ENCODE results near the gene MEI1. TPM values are rescaled to one million over a fixed set of nuclear protein-coding genes. Genes with fewer than 3 reads are reported as not detected.
"Not testable (repeated sequence)": the region's sequence is repeated elsewhere in the genome, so short reads cannot be mapped to it uniquely, and the experiment has no call there.

The MEI1 gene
- total RNA-seq, 1 donor = 0.27 TPM

DNA sequence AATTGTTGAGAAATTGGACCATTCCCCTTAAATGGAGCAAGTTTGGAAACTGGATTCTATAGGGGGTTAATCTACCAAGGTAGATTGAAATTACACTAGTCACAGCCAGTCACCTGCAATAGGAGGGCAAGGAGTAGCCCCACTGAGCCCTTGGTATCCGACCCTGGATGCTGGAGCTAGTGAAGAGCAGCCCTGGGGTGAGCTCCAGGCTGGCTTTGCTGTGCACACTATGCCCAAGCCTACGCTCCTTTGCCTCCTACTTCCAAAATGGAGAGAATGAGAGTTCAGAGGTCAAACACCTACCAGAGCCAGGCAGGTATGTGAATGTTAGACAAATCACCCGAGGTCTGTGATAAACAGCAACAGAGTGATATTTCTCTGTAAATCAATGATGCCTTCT lies 34.4 kb upstream of the MEI1 start:
- no peak overlapping the region for H3K4me3 ChIP-seq (ENCODE audit: low read depth, low read length)
- TF ChIP-seq, protein P1, sequence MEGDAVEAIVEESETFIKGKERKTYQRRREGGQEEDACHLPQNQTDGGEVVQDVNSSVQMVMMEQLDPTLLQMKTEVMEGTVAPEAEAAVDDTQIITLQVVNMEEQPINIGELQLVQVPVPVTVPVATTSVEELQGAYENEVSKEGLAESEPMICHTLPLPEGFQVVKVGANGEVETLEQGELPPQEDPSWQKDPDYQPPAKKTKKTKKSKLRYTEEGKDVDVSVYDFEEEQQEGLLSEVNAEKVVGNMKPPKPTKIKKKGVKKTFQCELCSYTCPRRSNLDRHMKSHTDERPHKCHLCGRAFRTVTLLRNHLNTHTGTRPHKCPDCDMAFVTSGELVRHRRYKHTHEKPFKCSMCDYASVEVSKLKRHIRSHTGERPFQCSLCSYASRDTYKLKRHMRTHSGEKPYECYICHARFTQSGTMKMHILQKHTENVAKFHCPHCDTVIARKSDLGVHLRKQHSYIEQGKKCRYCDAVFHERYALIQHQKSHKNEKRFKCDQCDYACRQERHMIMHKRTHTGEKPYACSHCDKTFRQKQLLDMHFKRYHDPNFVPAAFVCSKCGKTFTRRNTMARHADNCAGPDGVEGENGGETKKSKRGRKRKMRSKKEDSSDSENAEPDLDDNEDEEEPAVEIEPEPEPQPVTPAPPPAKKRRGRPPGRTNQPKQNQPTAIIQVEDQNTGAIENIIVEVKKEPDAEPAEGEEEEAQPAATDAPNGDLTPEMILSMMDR (IDR thresholded peaks at IDR 0.05; ENCODE audit: insufficient read depth, low read length) = no peak
- DNase-seq (ENCODE audit: low read depth) = no peak

GRCh38 chr22:41668971-41669911 lies 30.1 kb upstream of the MEI1 start:
- TF ChIP-seq, protein P1 (IDR thresholded peaks at IDR 0.05; ENCODE audit: insufficient read depth, low read length) = no peak
- DNase-seq (ENCODE audit: low read depth) = peak; percentile 47
- no peak overlapping the region for H3K4me3 ChIP-seq (ENCODE audit: low read depth, low read length)

- not testable (repeated sequence) for H3K4me3 ChIP-seq (ENCODE audit: low read depth, low read length); DNase-seq (ENCODE audit: low read depth)
Measured at GRCh38 chr22:41672096-41672495, 27.2 kb upstream of the MEI1 start.

DNA sequence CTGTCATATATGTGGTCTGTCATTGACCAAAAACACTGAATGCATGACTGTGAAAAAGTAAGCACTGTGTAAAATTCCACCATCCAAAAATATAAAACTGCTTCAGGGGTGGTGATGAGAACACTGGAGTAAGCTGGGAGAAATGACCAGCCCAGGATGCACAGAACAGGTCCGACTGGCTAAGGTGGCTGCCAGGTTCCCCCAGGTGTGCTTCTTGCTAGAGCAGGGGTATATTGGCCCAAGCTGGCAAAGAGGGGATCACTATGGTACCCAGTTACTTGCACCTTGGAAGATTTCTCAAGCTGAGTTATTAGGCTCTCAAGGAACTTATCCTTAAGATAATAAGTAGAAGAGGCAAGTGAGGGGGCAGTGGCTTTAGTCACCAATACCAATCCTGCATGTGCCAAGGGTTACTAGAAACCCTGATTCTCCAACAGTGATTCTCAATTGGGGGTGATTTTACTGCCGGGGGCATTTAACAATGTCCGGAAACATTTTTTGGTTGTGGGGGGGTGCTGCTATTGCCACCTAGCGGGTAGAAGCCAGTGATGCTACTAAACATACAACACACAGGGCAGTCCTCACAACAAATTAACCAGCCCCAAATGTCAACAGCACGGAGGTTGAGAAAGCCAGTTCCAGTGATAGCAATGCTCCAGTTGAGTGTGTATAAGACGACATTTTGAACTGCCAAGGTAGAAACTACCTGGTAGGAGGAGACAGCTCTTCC lies 26.4 kb upstream of the MEI1 start:
- TF ChIP-seq, protein P1 (IDR thresholded peaks at IDR 0.05; ENCODE audit: insufficient read depth, low read length) = peak; percentile 29
- DNase-seq (ENCODE audit: low read depth) = no peak
- no peak overlapping the region for H3K4me3 ChIP-seq (ENCODE audit: low read depth, low read length)

DNA sequence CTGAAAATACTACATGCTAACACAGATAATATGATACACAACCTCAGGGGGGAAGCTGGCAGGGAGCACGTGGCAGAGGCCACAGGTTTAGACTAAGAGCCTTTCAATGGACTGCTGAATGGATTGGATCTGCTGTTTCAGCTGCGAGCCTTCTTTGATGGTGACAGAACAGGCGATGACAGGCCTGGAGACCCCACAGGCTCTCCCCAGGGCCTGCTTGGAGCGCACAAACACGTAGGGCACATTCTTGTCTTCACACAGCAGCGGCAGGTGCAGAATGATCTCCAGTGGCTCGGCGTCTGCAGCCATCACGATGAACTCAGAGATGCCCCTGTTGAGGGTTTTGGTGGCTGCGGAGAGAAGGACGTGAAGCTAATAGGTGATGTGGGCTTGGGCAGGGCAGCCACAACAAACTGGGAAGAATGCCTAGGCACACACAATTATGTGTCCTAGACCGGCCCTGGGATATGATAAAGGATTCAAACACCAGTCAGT lies 24.4 kb upstream of the MEI1 start:
- TF ChIP-seq, protein P1 (IDR thresholded peaks at IDR 0.05; ENCODE audit: insufficient read depth, low read length) = no peak
- H3K4me3 ChIP-seq (ENCODE audit: low read depth, low read length) = no peak overlapping the region
- DNase-seq (ENCODE audit: low read depth) = no peak

DNA sequence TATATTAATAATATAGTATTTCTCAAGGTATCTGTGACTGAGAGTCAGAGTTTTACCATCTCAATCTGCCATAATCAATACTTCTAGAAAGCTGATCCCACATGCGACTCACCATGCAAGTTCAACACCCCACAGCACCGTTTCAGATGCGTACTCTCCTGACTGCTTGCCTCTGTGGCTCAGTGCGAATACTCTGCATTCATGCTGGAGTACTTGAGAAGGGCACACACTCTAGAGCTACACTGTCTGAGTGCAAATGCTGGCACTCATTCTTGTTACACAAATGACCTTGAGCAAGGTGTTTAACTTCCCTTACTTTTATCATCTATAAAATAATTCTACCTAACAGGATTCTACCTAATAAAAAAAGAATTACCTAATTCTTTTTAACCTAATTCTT lies 23.2 kb upstream of the MEI1 start:
- TF ChIP-seq, protein P1 (IDR thresholded peaks at IDR 0.05; ENCODE audit: insufficient read depth, low read length) = no peak
- no peak for DNase-seq (ENCODE audit: low read depth)
- no peak overlapping the region for H3K4me3 ChIP-seq (ENCODE audit: low read depth, low read length)

DNA sequence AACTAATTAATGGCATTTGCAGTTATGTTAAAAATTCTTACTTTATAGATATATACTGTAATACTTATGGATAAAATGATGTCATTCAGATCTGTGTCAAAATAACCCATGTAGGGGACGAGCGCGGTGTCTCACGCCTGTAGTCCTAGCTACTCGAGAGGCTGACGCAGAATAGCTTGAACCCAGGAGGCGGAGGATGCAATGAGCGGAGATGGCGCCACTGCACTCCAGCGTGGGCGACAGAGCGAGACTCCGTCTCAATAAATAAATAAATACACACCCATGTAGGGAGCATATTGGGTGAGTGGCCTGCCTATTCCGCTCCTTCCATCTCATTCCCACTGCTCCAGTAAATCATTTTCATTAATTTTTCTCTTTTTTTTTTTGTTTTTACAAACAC lies 17.7 kb upstream of the MEI1 start:
- H3K4me3 ChIP-seq (ENCODE audit: low read depth, low read length) = peak overlapping the region; percentile 82
- DNase-seq (ENCODE audit: low read depth) = no peak
- TF ChIP-seq, protein P1 (IDR thresholded peaks at IDR 0.05; ENCODE audit: insufficient read depth, low read length) = no peak
